ENCODE data around the gene UNC45B. TPM values are rescaled to one million over a fixed set of nuclear protein-coding genes. Genes with fewer than 3 reads are reported as not detected.

UNC45B gene
- total and polyA plus RNA-seq, 2 of the 13 experiments (the other 11 are each of a cell fraction or from before 2014, with no cell fraction given), result 0.01 TPM; not detected in 1

- H3K4me3 ChIP-seq (replicated peaks in 1 of 3; ENCODE audit: insufficient read depth in 1 of 3, low read depth in 2 of 3, low read length in 3 of 3), result no peak overlapping the region
- TF ChIP-seq ZNF44 (CRISPR knock-in tag; IDR thresholded peaks at IDR 0.05), result no peak
- TF ChIP-seq KDM6A (CRISPR knock-in tag; IDR thresholded peaks at IDR 0.05; ENCODE audit: low read depth), result no peak
- TF ChIP-seq ZNF614 (CRISPR knock-in tag; IDR thresholded peaks at IDR 0.05; ENCODE audit: borderline replicate concordance), result no peak
- TF ChIP-seq STAG1 (CRISPR knock-in tag; IDR thresholded peaks at IDR 0.05), result no peak
- no peak for TF ChIP-seq ZNF775 (CRISPR knock-in tag; IDR thresholded peaks at IDR 0.05; ENCODE audit: borderline replicate concordance)
- TF ChIP-seq GTF2F1 (IDR thresholded peaks at IDR 0.05; ENCODE audit: low read length), result no peak
- TF ChIP-seq ZNF326 (CRISPR knock-in tag; IDR thresholded peaks at IDR 0.05; ENCODE audit: borderline replicate concordance), result no peak
- no peak for TF ChIP-seq CCAR2 (optimal IDR thresholded peaks at IDR 0.05; ENCODE audit: low read depth, low read length)
- no peak for TF ChIP-seq ZFP82 (CRISPR knock-in tag; IDR thresholded peaks at IDR 0.05; ENCODE audit: borderline replicate concordance)
- no peak for TF ChIP-seq KDM4B (CRISPR knock-in tag; IDR thresholded peaks at IDR 0.05)
- TF ChIP-seq HOXD1 (CRISPR knock-in tag; IDR thresholded peaks at IDR 0.05), result no peak
- TF ChIP-seq NCOA2 (CRISPR knock-in tag; IDR thresholded peaks at IDR 0.05), result no peak
- no peak for TF ChIP-seq POLR2AphosphoS5 (IDR thresholded peaks at IDR 0.05; ENCODE audit: low read depth, low read length)
- no peak for TF ChIP-seq PRMT3 (CRISPR knock-in tag; IDR thresholded peaks at IDR 0.05; ENCODE audit: borderline replicate concordance, low read depth)
- no peak for TF ChIP-seq ZNF121 (CRISPR knock-in tag; IDR thresholded peaks at IDR 0.05)
- TF ChIP-seq SPEN (CRISPR knock-in tag; IDR thresholded peaks at IDR 0.05; ENCODE audit: low read depth), result no peak
- TF ChIP-seq ZNF569 (CRISPR knock-in tag; IDR thresholded peaks at IDR 0.05; ENCODE audit: borderline replicate concordance), result no peak
- TF ChIP-seq MXD1 (CRISPR knock-in tag; IDR thresholded peaks at IDR 0.05), result no peak
- TF ChIP-seq CEBPG (CRISPR knock-in tag; IDR thresholded peaks at IDR 0.05), result no peak
- TF ChIP-seq DPF2 (CRISPR knock-in tag; IDR thresholded peaks at IDR 0.05; ENCODE audit: borderline replicate concordance, low read depth), result no peak
- no peak overlapping the region for H3K27ac ChIP-seq (ENCODE audit: extremely low read length, insufficient read depth, low read length)
- H3K9me3 ChIP-seq (ENCODE audit: low read length), result no peaks in the 10 kb centered on the region
- no peak overlapping the region for H3K9ac ChIP-seq (ENCODE audit: insufficient read depth, low read depth, low read length)
- ChIA-PET CTCF (ENCODE audit: low intra/inter-chr PET ratio, low total read pairs) (no interaction called here), POLR2A (no interaction called here)
- no peak overlapping the region for H3K4me2 ChIP-seq (ENCODE audit: low read depth, low read length)
- H3K27me3 ChIP-seq (ENCODE audit: control insufficient read depth in 1 of 2, insufficient read depth in 2 of 2, low read length in 2 of 2), result peaks cover 0 to 20% of the 10 kb centered on the region in 2 experiments; a peak in 3 of 5 replicates
- no peaks in the 10 kb centered on the region for H4K20me1 ChIP-seq (ENCODE audit: insufficient read depth, low read length)
- no peak for ATAC-seq
- no peaks in the 10 kb centered on the region for H3K4me1 ChIP-seq (ENCODE audit: insufficient read depth, low read length)
- 15% methylated on average over 2 of the region's 2 CpGs for WGBS (ENCODE audit: low lambda C conversion rate)
- no TSS peak for BruUV-seq (replicated peaks)
- H3K79me2 ChIP-seq (ENCODE audit: insufficient read depth, low read length), result no peaks in the 10 kb centered on the region
- no peak for FAIRE-seq
- H2AFZ ChIP-seq (ENCODE audit: low read length), result no peak overlapping the region
- intact Hi-C loops (cut with micrococcal nuclease; ENCODE audit: unreplicated experiment) (no loop called here), in situ Hi-C loops (cut with HindIII; ENCODE audit: extremely low pct_ligation_motif_present, low pct_unique_long_range_greater_than_20kb) (loop anchor here (10.0 kb wide), 1 partner anchor 360 kb away; the partner anchor contains the start of gene SLFN12L)
- no peaks in the 10 kb centered on the region for H3K36me3 ChIP-seq (replicated peaks in 1 of 2; ENCODE audit: control insufficient read depth in 1 of 2, insufficient read depth in 2 of 2, low read length in 2 of 2)
- DNase-seq (ENCODE audit: low spot score), result no peak
These were observed 27.3 kb downstream of the UNC45B start for GRCh38 chr17:35174835-35175334.
